Activated CD8-positive, alpha-beta T cell treated with anti-CD3 and anti-CD28 coated beads, Interleukin-2, amount 10 ng/mL, durations not matched to agents 7 days and 5 days (primary cell): ENCODE data around the gene WTAP. TPM values are rescaled to one million over a fixed set of nuclear protein-coding genes. Genes with fewer than 3 reads are reported as not detected.
"Not testable (repeated sequence)": the region's sequence is repeated elsewhere in the genome, so short reads cannot be mapped to it uniquely, and the experiment has no call there.

Source experiments
- ATAC-seq: fragments of 150-1000 bp; cut with Tn5 transposase; one replicate; pipeline ENCODE4 v1.10.0; 2021; ENCODE audit warnings: moderate library complexity
- CTCF ChIA-PET: fragments of 350-600 bp; sonication (Branson Sonifier 250); formaldehyde crosslinking; loops from one replicate; lab custom pipeline; 2021; ENCODE audit warnings: antibody characterized with exemption; lab: Charles Lee
- POLR2A ChIA-PET: fragments of 350-600 bp; sonication (Branson Sonifier 250); formaldehyde crosslinking; loops from one replicate; lab custom pipeline; 2021; ENCODE audit warnings: antibody characterized with exemption; lab: Charles Lee
- DNase-seq: peaks from one replicate; pipeline ENCODE4 v3.0.0-alpha.2; 2020
- H3K27ac Mint-ChIP-seq: one replicate; pipeline ENCODE4 v1.8.0; 2021; ENCODE audit warnings: mild to moderate bottlenecking, mixed read lengths
- H3K27me3 Mint-ChIP-seq: one replicate; pipeline ENCODE4 v1.8.0; 2021; ENCODE audit warnings: low read depth, mixed read lengths
- H3K36me3 Mint-ChIP-seq: one replicate; pipeline ENCODE4 v1.8.0; 2021; ENCODE audit warnings: low read depth, mixed read lengths
- H3K4me1 Mint-ChIP-seq: one replicate; pipeline ENCODE4 v1.8.0; 2021; ENCODE audit warnings: low read depth, mixed read lengths
- H3K4me3 Mint-ChIP-seq: one replicate; pipeline ENCODE4 v1.8.0; 2021; ENCODE audit warnings: mild to moderate bottlenecking, mixed read lengths
- H3K9me3 Mint-ChIP-seq: one replicate; pipeline ENCODE4 v1.8.0; 2022; ENCODE audit warnings: mixed read lengths; ENCODE audit not compliant: insufficient read depth
- total RNA-seq, 2 experiments: library from RNA; stranded (reverse); gene quantifications; one replicate each; pipeline ENCODE4 v1.2.3, GENCODE V29; 2021

Gene WTAP
- total RNA-seq, 2 experiments from 2014 or later, result 111 to 113 TPM

DNA sequence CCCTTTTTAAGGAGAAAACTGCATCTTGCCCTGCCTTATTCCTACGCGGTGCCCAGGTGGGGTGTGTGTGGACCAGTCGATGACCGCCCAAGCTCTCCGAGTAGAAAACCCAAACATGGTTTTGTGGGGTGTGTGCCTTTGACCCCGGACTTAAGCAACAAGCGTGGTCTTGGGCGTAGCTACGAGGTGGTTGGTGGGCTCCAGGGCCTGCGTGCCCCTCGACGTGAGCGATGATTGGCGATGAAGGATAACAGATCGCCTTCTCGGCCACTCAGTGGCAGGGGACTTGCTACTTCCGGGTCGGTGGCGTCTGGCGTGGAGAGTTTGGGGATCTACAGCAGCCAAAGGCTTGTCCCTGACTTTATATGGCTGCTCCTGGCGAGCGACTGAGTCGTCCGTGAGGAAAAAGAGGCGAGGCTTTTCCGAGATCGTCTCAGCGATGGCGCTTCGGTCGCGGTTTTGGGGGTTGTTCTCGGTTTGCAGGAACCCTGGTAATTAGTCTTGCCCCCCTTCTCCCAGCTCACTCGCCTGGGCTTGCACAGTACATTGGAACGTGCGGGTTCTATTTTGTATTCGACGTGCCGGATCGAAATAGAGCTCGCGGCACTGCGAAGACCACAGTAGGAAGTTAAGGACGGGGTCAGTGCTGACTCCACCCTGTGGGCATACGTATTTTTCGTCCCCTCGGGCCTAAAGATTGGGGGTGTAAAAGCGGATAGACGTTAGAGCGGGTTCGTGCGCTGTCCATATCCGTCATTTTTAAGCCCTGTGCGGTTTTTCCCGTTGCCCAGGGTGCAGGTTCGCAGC is 63.0 kb downstream of the WTAP start, which contains the start of gene MRPL18:
TSS of gene MRPL18 (plus strand) at position 319 of the 807 bp plus-strand sequence. CDS start at position 440, 121 bp downstream.
- peaks cover 59% of the 10 kb centered on the region for H3K4me1 Mint-ChIP-seq
- H3K9me3 Mint-ChIP-seq, result no peaks in the 10 kb centered on the region
- ChIA-PET POLR2A (interaction anchor here (0.6 to 4.8 kb wide), 26 partner anchors 9 to 731 kb away, joined by 3 to 33 read pairs (median 4); partner anchors contain the start of genes ACAT2, IGF2R, SOD2 and WTAP), CTCF (interaction anchor here (0.5 to 2.9 kb wide), 15 partner anchors 8 to 99 kb away, joined by 3 to 21 read pairs (median 3); partner anchors contain the start of gene WTAP)
- no peaks in the 10 kb centered on the region for H3K27me3 Mint-ChIP-seq
- H3K36me3 Mint-ChIP-seq, result peaks cover 75% of the 10 kb centered on the region
- H3K4me3 Mint-ChIP-seq, result peak within 1 kb of the TSS; percentile 93
- DNase-seq (peak; percentile 96), ATAC-seq (peak; percentile 85)
- H3K27ac Mint-ChIP-seq, result peak within 1 kb of the TSS; percentile 96

DNA sequence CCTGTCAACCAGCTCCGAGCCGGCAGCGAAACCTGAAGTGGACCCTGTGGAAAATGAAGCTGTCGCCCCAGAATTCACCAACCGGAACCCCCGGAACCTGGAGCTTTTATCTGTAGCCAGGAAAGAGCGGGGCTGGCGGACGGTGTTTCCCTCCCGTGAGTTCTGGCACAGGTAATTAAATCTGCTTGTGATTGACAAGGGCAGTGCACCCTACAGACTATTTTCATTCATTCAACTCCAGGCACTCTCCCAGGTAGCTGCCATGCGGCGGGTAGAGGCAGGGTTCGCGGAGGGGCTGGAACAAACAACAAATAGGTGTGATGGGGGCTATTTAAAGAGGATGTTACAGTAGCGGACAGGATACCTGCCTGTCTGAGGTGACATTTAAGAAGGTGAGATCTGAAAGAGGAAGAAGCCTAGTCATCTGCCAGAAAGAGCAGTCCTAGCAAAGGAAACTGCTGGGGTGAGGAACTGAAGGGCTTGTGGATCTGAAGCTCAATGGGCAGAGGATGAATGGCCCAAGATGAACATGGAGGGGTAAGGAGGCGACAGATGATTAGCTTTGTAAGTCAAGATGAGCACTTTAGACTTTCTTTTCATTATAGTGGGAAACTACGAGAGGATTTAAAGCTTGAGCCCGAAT is 63.8 kb downstream of the WTAP start:
- no peaks in the 10 kb centered on the region for H3K9me3 Mint-ChIP-seq
- POLR2A ChIA-PET, result interaction anchor here (0.7 to 4.8 kb wide), 15 partner anchors 10 to 730 kb away, joined by 3 to 33 read pairs (median 6); partner anchors contain the start of genes ACAT2, IGF2R, SOD2 and WTAP
- no peaks in the 10 kb centered on the region for H3K27me3 Mint-ChIP-seq
- H3K27ac Mint-ChIP-seq, result peak overlapping the region; percentile 96
- CTCF ChIA-PET, result interaction anchor here (0.6 to 2.9 kb wide), 14 partner anchors 9 to 151 kb away, joined by 3 to 21 read pairs (median 3); no protein-coding TSS in a partner anchor
- peak overlapping the region; percentile 93 for H3K4me3 Mint-ChIP-seq
- DNase-seq, result no peak
- peaks cover 71% of the 10 kb centered on the region for H3K36me3 Mint-ChIP-seq
- H3K4me1 Mint-ChIP-seq, result peaks cover 54% of the 10 kb centered on the region
- no peak for ATAC-seq

GRCh38 chr6:159794976-159795375 is 67.7 kb downstream of the WTAP start:
- H3K4me1 Mint-ChIP-seq, result peaks cover 38% of the 10 kb centered on the region
- ATAC-seq, POLR2A ChIA-PET, H3K27me3 Mint-ChIP-seq, CTCF ChIA-PET, H3K9me3 Mint-ChIP-seq, H3K4me3 Mint-ChIP-seq, DNase-seq: not testable (repeated sequence)
- H3K36me3 Mint-ChIP-seq, result peaks cover 76% of the 10 kb centered on the region
- H3K27ac Mint-ChIP-seq, result peak overlapping the region; percentile 43

GRCh38 chr6:159797554-159797953 is 70.2 kb downstream of the WTAP start:
- ChIA-PET POLR2A (no interaction called here), CTCF (no interaction called here)
- ATAC-seq (no peak), DNase-seq (no peak)
- H3K27me3 Mint-ChIP-seq, result no peaks in the 10 kb centered on the region
- no peak overlapping the region for H3K4me3 Mint-ChIP-seq
- H3K27ac Mint-ChIP-seq, result no peak overlapping the region
- peaks cover 59% of the 10 kb centered on the region for H3K36me3 Mint-ChIP-seq
- no peaks in the 10 kb centered on the region for H3K9me3 Mint-ChIP-seq
- H3K4me1 Mint-ChIP-seq, result peaks cover 24% of the 10 kb centered on the region

- H3K4me1 Mint-ChIP-seq, result peaks cover 5% of the 10 kb centered on the region
- H3K27me3 Mint-ChIP-seq, result no peaks in the 10 kb centered on the region
- ATAC-seq (peak; percentile 6), DNase-seq (no peak)
- ChIA-PET POLR2A (no interaction called here), CTCF (no interaction called here)
- H3K27ac Mint-ChIP-seq, result no peak within 1 kb of the TSS
- no peaks in the 10 kb centered on the region for H3K9me3 Mint-ChIP-seq
- peaks cover 37% of the 10 kb centered on the region for H3K36me3 Mint-ChIP-seq
- H3K4me3 Mint-ChIP-seq, result no peak within 1 kb of the TSS
These were observed 73.0 kb downstream of the WTAP start, which contains the start of gene PNLDC1 for GRCh38 chr6:159800141-159800865. Gene PNLDC1, plus strand, starts transcription at chr6:159800276. Its CDS starts 32 bp downstream, at chr6:159800308.

- CTCF ChIA-PET, result no interaction called here
- no peaks in the 10 kb centered on the region for H3K9me3 Mint-ChIP-seq
- no peak overlapping the region for H3K4me3 Mint-ChIP-seq
- ATAC-seq (no peak), DNase-seq (no peak)
- H3K27me3 Mint-ChIP-seq, result no peaks in the 10 kb centered on the region
- H3K27ac Mint-ChIP-seq, result no peak overlapping the region
- POLR2A ChIA-PET, result no interaction called here
- peaks cover 33% of the 10 kb centered on the region for H3K36me3 Mint-ChIP-seq
- peaks cover 3% of the 10 kb centered on the region for H3K4me1 Mint-ChIP-seq
These were observed 74.6 kb downstream of the WTAP start for GRCh38 chr6:159801935-159802334.

- Mint-ChIP-seq H3K9me3 (no peaks in the 10 kb centered on the region), H3K36me3 (peaks cover 10% of the 10 kb centered on the region), H3K27me3 (no peaks in the 10 kb centered on the region), H3K4me3 (no peak overlapping the region), H3K4me1 (peaks cover 2% of the 10 kb centered on the region), H3K27ac (no peak overlapping the region)
- CTCF ChIA-PET, result no interaction called here
- no peak for ATAC-seq
- no peak for DNase-seq
- POLR2A ChIA-PET, result no interaction called here
These were observed 77.2 kb downstream of the WTAP start for GRCh38 chr6:159804504-159804903.

- Mint-ChIP-seq H3K36me3 (peaks cover 4% of the 10 kb centered on the region), H3K27ac (no peak overlapping the region), H3K27me3 (no peaks in the 10 kb centered on the region), H3K4me1 (peaks cover 4% of the 10 kb centered on the region), H3K4me3 (no peak overlapping the region), H3K9me3 (no peaks in the 10 kb centered on the region)
- DNase-seq, result no peak
- POLR2A ChIA-PET, result interaction anchor here (1.2 kb wide), 1 partner anchor 15 kb away, joined by 6 read pairs; the partner anchor contains the start of gene MRPL18
- ATAC-seq, result no peak
- CTCF ChIA-PET, result interaction anchor here (0.6 to 0.7 kb wide), 3 partner anchors 31 to 791 kb away, joined by 3 read pairs; no protein-coding TSS in a partner anchor
These were observed 78.2 kb downstream of the WTAP start for GRCh38 chr6:159805440-159806020.

Other genes starting within 250 kb of the WTAP start
- gene SOD2, start 34.3 kb upstream of the WTAP start, total RNA-seq, result 10 to 100 TPM; 59.1 to 66.4 TPM
- gene ACAT2, start 34.5 kb downstream of the WTAP start, total RNA-seq, result 10 to 100 TPM; 84.4 to 89.2 TPM
- gene TCP1, start 62.1 kb downstream of the WTAP start, total RNA-seq, result 100 to 1,000 TPM; 263 to 277 TPM
- 10 to 100 TPM; 85.4 to 91.3 TPM for gene MRPL18, start 63.0 kb downstream of the WTAP start, total RNA-seq
- under 1 TPM; 0.57 to 0.79 TPM for gene PNLDC1, start 72.8 kb downstream of the WTAP start, total RNA-seq
- not detected for gene MAS1, start 163.5 kb downstream of the WTAP start, total RNA-seq
- 10 to 100 TPM; 57.4 to 59.8 TPM for gene IGF2R, start 241.6 kb downstream of the WTAP start, total RNA-seq